ENCODE measurements around the gene DIAPH2.

- TF ChIP-seq CTCF (IDR thresholded peaks at IDR 0.05) (no peak), POLR2A (IDR thresholded peaks at IDR 0.05; ENCODE audit: low read depth) (no peak)
Observed at GRCh38 chrX:97039363-97040029, 354.9 kb downstream of the DIAPH2 start.

Measured in esophagus muscularis mucosa (tissue), 3 donors.